Thoracic aorta (tissue), 2 donors: ENCODE data around the gene KIRREL2. TPM values are rescaled to one million over a fixed set of nuclear protein-coding genes. Genes with fewer than 3 reads are reported as not detected.

Experiments
- ATAC-seq: fragments of 150-250 bp; one replicate; pipeline ENCODE4 v1.8.0; 2017; ENCODE audit warnings: low read depth; ENCODE audit not compliant: insufficient number of reproducible peaks, low FRiP score
- DNase-seq: peaks from one replicate; pipeline ENCODE4 v3.0.0-alpha.2; 2020; ENCODE audit warnings: low spot score
- H3K27ac ChIP-seq, 2 donors: fragments of 200-600 bp; sonication (generic); 1 replicate in 1 of 2; 2 replicates in 1 of 2; pipeline ENCODE4 v1.5.1; 2016; ENCODE audit warnings: mild to moderate bottlenecking in 2 of 2, moderate library complexity in 2 of 2
- H3K27me3 ChIP-seq: fragments of 200-600 bp; sonication (generic); replicated peaks from 2 replicates; pipeline ENCODE4 v1.6.0; 2016; ENCODE audit warnings: mild to moderate bottlenecking; ENCODE audit not compliant: insufficient read depth
- H3K36me3 ChIP-seq: fragments of 200-600 bp; sonication (generic); one replicate; pipeline ENCODE4 v1.5.1; 2016
- H3K4me1 ChIP-seq, 2 donors: fragments of 200-600 bp; sonication (generic); 1 replicate in 1 of 2; 2 replicates in 1 of 2; pipeline versions ENCODE4 v1.5.1 to v1.6.0; 2016; ENCODE audit warnings: low read depth in 2 of 2, mild to moderate bottlenecking in 1 of 2; ENCODE audit not compliant: control insufficient read depth in 1 of 2
- H3K4me3 ChIP-seq: fragments of 200-600 bp; sonication (generic); 2 replicates; pipeline ENCODE4 v1.5.1; 2016; ENCODE audit warnings: mild to moderate bottlenecking
- H3K9me3 ChIP-seq: fragments of 200-600 bp; sonication (generic); 2 replicates; pipeline ENCODE4 v1.5.1; 2016
- CTCF ChIP-seq: fragments of 200-600 bp; sonication (generic); IDR thresholded peaks from one replicate; pipeline ENCODE4 v1.5.1; 2019; ENCODE audit warnings: antibody characterized with exemption
- total RNA-seq, 2 donors: library from RNA; depleted of rRNA; stranded (reverse); fragments of >200 nt; gene quantifications; one replicate each; pipeline versions ENCODE4 v1.1.0 to v1.2.3, GENCODE V29; 2016

KIRREL2 gene
- total RNA-seq, 2 donors from 2014 or later, result 0.92 TPM; not detected in 1

GRCh38 chr19:35903550-35904179, 47.0 kb downstream of the KIRREL2 start:
- Histone ChIP-seq H3K27me3 (no peaks in the 10 kb centered on the region), H3K27ac (peak overlapping the region in 1 of 2 donors; percentile 53), H3K4me1 (peaks cover 0 to 16% of the 10 kb centered on the region in 2 donors), H3K36me3 (no peaks in the 10 kb centered on the region), H3K4me3 (peak overlapping the region; percentile 49), H3K9me3 (no peaks in the 10 kb centered on the region)
- DNase-seq (no peak), ATAC-seq (no peak)
- no peak for TF ChIP-seq CTCF

DNA sequence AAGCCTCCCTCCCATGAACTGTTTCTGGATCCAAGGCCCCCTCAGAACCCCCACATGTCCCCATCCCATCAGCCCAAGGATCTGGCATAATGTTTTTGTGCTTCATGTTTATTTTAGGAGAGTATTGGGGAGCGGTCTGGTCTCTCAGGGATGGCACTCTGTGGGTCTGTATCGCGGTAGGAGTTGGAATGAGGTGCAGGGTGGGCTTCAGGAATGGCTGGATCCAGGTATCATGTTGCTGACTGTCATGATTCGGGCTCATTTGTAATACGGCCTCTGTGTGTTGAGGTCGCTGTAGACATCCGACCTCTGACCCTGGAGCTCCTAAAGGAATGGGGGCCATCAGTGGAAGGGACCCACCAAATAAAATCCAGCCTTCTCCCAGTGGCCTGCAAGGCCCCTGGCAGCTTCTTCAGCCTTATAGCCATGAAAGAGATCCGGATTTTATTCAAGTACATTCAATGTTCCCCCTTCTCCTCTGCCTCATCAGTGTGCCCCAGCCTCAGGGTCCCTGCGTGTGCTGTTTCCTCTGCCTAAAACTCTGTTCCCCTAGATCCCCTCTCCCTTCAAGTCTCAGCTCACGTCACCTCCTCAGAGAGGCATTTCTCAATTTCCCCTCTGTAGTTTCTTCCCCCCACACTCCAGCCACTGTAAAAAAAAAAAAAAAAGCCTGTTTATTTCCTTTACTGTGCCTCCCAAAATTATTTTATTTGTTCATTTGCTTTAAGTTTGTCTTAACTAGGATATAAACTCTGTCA, 47.8 kb downstream of the KIRREL2 start:
- no peak for TF ChIP-seq CTCF
- H3K4me3 ChIP-seq, result no peak overlapping the region
- H3K9me3 ChIP-seq, result no peaks in the 10 kb centered on the region
- ATAC-seq (no peak), DNase-seq (no peak)
- H3K27ac ChIP-seq, result peak overlapping the region in 1 of 2 donors; percentile 30
- no peaks in the 10 kb centered on the region for H3K27me3 ChIP-seq
- H3K4me1 ChIP-seq, result peaks cover 0 to 16% of the 10 kb centered on the region in 2 donors
- no peaks in the 10 kb centered on the region for H3K36me3 ChIP-seq

DNA sequence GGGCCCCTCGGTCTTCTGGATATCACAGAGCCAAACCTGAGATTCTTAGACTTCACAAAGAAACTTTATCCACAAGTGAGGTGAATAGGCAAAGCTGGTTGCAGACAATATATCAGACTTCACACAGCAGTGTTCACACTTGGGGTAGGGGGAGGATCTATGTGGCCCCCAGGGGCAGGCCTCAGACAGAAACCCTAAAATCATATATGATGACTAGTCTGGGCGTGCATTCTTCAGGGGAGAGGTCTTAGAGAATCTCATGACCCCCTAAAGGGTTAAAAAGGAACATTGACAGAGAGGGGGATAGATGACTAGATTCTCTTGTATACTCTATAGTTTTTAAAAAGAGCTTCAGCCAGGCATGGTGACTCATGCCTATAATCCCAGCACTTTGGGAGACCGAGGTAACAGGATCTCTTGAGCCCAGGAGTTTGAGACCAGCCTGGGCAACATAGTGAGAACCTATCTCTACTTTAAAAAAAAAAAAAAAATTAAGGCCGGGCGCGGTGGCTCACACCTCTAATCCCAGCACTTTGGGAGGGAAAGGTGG, 48.5 kb downstream of the KIRREL2 start:
- no peak for DNase-seq
- H3K4me1 ChIP-seq, result peaks cover 0 to 16% of the 10 kb centered on the region in 2 donors
- H3K27ac ChIP-seq, result peak overlapping the region in 1 of 2 donors; percentile 30
- ATAC-seq, result no peak
- no peak overlapping the region for H3K4me3 ChIP-seq
- no peaks in the 10 kb centered on the region for H3K9me3 ChIP-seq
- H3K27me3 ChIP-seq, result no peaks in the 10 kb centered on the region
- TF ChIP-seq CTCF, result no peak
- H3K36me3 ChIP-seq, result no peaks in the 10 kb centered on the region

DNA sequence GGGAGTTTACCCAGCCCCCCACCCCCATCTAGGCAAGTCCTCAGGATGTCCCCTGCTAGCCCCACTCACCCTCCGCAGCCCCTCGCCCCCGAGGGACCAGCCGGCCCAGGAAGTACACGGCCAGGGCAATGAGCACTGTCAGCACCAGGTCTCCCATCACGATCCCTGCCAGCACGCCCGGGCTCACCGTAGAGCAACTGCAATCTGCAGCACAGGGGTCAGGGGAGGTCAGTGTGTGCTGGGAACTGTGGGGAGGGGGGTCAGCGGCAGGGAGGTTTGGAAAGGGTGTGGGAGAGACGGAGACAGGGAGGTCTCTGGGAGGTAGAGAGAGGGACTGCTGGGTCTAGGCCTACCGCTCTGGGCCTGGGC, 50.6 kb downstream of the KIRREL2 start:
- Histone ChIP-seq H3K4me3 (peak overlapping the region; percentile 63), H3K4me1 (peaks cover 0 to 12% of the 10 kb centered on the region in 2 donors), H3K36me3 (no peaks in the 10 kb centered on the region), H3K9me3 (no peaks in the 10 kb centered on the region), H3K27me3 (no peaks in the 10 kb centered on the region), H3K27ac (peak overlapping the region in 1 of 2 donors; percentile 59)
- ATAC-seq (no peak), DNase-seq (no peak)
- no peak for TF ChIP-seq CTCF

DNA sequence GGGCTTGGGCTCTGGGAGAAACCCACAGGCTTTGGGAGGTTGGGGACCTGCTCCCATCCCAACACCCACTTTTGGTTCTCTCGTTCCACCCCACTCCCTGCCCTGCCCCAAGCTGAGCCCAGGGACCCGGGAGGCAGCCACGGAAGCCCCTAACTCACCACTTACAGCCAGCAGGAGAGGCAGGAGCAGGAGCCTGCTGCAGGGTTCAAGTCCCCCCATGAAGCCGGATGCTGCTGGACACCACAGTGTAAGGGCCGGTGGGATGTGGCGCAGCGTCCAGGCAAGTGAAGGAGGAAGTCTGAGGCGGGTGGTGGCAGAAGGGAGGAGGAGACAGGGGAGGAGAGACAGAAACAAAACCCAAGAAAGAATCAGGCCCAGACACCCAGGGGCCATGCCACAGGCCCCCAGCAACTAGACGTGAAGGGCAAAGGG, 51.3 kb downstream of the KIRREL2 start, which contains the start of gene TYROBP:
Gene TYROBP (minus strand): TSS at position 286 of the 432 bp plus-strand sequence. CDS start 67 bp downstream, at position 219.
- ATAC-seq (no peak), DNase-seq (no peak)
- Histone ChIP-seq H3K27me3 (no peaks in the 10 kb centered on the region), H3K4me3 (peak within 1 kb of the TSS; percentile 63), H3K36me3 (no peaks in the 10 kb centered on the region), H3K4me1 (peaks cover 0 to 10% of the 10 kb centered on the region in 2 donors), H3K27ac (peak within 1 kb of the TSS in 1 of 2 donors; percentile 59), H3K9me3 (no peaks in the 10 kb centered on the region)
- TF ChIP-seq CTCF, result no peak
